ENCODE data around the gene IGLL1.
"Not testable (repeated sequence)": the region's sequence is repeated elsewhere in the genome, so short reads cannot be mapped to it uniquely, and the experiment has no call there.

Gene IGLL1

DNA sequence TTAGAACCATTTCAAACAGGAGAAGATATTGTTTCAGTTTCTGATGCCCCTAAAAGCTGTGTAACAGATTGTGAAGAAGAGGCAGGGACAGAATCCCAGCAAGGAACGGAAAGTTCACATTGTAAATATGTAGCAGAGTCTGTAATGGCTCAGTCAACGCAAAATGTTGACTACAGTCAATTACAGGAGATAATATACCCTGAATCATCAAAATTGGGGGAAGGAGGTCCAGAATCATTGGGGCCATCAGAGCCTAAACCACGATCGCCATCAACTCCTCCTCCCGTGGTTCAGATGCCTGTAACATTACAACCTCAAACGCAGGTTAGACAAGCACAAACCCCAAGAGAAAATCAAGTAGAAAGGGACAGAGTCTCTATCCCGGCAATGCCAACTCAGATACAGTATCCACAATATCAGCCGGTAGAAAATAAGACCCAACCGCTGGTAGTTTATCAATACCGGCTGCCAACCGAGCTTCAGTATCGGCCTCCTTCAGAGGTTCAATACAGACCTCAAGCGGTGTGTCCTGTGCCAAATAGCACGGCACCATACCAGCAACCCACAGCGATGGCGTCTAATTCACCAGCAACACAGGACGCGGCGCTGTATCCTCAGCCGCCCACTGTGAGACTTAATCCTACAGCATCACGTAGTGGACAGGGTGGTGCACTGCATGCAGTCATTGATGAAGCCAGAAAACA, 40.8 kb downstream of the IGLL1 start:
- DNase-seq = peak; percentile 93

DNA sequence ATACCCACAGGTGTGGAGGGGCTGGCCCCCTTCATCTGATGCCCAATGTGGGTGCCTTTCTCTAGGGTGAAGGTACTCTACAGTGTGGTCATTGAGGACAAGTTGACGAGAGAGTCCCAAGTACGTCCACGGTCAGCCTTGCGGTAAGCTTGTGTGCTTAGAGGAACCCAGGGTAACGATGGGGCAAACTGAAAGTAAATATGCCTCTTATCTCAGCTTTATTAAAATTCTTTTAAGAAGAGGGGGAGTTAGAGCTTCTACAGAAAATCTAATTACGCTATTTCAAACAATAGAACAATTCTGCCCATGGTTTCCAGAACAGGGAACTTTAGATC, 41.4 kb downstream of the IGLL1 start:
- DNase-seq = not testable (repeated sequence)

GRCh38 chr22:23537830-23538695, 42.0 kb downstream of the IGLL1 start:
- DNase-seq = not testable (repeated sequence)

DNA sequence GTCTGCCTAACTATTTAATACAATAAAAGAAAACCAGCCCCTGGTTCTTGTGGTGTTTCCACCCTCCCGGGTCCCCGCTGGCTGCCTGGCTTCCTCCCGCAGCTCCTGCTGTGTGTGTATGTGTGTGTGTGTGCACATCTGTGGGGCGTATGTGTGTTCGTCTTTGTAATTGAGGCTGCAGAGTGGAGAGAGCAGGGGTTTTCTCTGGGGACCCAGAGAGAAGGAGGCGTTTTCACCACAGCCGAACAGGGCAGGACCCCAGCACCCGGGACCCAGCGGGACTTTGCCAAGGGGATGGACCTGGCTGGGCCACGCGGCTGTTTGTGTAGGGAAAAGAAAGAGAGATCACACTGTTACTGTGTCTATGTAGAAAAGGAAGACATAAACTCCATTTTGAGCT, 42.7 kb downstream of the IGLL1 start:
- DNase-seq = peak; percentile 68

GRCh38 chr22:23536821-23537345, 43.2 kb downstream of the IGLL1 start:
- DNase-seq = no peak

GRCh38 chr22:23535790-23536661, 44.1 kb downstream of the IGLL1 start:
- not testable (repeated sequence) for DNase-seq

DNA sequence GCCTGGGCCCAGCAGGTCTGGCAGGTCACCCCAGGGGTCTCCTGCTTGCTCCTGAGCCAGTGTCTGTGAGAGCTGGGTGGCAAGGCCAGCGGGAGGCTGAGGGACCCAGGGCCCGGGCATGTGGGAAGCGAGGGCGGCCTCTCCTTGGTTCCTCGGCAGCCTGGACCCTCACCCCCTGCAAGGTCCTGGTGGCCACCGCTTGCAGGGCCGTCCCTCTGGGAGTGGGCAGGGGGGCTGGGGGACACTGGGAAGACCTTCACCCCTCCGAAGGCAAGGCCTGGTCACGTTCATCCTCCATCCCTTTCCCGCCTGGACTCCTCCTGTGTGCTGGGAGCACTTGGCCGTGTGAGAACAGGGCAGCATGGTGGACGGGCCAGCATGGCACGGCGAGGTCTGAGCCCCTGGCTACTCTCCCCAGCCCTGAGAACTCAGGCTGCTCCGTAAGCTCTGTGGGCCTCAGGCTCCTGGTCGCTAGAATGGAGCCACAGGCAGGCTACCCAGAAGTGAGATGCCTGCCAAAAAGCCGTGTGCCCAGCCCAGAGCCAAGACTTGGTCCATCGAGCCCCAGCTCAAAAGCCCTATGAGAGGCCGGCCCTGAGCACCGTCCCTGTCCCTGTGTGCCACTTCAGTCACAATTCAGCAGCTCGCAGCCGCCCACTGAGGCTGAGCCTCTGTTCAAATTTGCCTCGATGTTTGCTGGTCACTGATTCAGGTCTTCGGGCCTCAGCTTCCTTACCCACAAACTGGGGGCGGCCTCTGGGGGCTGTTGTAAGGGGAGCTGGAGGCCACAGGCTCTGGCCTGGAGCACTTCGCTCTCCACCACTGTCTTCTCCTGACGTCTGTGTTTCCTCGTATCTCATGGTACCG, 45.0 kb downstream of the IGLL1 start:
- no peak for DNase-seq

GRCh38 chr22:23534201-23534850, 45.8 kb downstream of the IGLL1 start:
- DNase-seq = no peak

- DNase-seq = no peak
Measured at GRCh38 chr22:23533771-23534191, 46.3 kb downstream of the IGLL1 start.

DNA sequence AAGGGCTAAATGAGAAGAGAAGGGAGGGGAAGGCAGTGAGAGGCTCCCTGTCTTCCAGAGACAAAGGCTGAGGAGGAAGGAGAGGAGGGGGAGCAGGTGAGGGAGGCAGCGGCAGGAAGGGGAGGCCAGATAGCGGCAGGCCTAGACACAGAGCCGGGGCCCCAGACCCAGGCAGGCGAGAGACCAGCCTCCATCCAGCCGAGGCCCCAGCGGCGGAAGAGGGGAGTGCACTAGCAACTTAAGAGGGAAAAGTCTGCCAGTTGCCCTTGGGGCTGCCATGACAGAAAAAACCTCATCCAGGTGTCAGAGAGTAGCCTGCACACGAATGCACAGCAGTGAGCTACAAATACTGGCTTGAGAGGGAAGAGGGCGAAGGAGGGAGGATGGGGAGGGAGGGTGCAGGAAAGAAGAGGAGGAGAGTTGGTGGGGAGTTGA, 46.7 kb downstream of the IGLL1 start:
- peak; percentile 85 for DNase-seq

DNA sequence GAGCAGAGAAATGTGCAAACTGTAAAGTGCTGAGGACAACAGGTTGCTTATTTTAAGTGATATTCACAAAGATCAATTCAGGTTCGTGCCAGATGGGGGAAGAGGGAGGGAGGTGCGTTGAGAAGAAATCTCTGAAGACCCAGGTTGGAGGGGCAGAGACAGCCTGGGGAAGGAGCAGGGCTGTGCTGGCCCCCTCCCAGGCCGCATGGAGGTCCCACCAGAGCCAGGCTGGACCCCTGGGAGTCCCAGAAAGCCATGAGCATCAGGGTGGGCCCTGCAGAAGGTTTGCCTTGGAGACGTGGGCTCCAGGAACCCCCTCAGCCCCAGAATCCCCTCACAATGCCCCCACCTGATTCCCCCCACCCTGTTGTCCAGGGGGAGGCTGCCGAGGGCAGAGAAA, 47.4 kb downstream of the IGLL1 start:
- no peak for DNase-seq

DNA sequence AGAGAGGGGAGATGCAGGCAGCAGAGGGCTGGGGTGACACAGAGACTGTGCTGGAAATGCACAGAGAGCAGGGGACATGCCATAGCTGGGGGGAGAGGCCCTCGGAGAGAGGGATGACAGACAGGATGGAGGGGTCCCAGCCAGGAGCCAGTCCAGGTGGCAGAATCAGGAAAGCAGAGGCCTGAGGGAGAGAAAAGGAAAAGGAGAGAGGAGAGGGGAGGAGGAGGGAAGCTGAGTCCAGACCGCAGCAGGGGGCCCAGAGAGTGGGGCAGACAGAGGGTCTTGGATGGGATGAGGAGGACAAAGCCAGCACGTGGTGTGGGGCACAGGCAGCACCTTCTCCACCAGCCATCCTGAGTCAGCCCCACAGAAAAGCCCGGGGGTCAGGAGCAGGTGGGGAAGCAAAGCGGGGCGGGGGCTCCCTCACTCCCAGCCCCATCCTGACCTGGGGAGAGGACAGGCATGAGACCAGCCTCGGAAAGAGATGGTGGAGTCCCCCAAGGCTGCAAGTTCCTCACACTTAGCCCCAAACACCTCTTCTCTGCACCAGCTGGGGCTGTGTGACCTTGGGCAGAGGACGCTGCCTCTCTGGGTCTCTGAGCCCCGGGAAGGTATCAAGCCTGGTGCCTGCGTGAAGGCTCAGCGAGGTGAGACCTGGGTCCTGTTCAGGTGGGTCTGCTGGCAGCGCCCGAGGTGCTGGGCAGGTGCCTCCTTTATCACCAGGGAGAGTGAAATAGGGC, 48.0 kb downstream of the IGLL1 start:
- DNase-seq = no peak

DNA sequence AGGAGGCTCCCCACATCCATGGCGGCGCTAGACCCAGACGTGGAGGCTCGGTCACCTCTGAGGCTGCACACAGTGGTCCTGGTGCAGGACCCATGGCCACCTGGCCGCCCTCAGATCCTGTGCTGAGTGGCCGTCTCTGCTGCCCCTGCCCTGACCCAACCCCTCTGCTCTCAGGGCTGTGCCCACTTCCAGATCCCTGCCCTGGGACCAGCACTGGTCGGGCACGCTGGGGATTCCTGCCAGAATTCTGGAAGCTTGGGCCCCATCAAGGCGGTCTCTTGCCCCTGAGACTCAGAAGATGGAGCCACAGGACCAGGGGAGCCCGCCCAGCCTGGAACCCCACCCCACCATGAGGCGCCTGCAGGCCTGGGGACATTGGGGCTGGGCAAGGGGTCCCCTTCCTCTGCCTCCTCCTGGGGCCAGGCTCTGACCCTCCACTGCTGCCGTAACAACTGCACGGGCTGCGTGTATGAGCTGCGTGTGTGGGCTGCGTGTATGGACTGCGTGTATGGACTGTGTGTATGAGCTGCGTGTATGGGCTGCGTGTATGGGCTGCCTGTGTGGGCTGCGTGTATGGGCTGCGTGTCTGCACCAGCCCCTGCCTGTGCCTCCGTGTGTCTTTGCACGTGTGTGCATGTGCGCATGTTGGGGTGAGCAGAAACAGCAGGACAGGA, 48.7 kb downstream of the IGLL1 start:
- no peak for DNase-seq

DNA sequence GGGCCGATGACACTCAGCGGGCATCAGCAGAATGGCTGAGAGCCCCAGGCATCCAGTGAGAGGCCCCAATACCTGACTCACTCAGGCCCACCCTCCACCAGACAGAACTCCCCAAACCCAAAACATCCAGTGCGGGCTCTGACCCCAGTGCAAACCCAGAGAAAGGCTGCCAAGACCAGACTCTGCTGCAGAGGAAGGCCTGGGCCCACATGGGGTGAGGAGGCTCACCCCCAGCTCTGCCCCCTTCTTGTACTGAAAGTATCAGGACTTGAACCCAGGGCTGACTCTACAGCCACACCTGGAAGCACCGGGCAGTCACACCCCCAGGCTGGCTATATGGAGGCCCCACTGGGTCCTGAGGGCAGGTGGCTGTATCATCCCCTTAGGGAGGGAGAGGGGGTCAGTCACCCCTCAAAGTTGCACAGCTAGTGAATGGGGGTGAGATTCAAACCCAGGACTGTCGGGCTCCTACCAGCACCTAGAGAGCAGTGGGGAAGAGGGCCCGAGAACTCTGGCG, 49.3 kb downstream of the IGLL1 start:
- no peak for DNase-seq

DNA sequence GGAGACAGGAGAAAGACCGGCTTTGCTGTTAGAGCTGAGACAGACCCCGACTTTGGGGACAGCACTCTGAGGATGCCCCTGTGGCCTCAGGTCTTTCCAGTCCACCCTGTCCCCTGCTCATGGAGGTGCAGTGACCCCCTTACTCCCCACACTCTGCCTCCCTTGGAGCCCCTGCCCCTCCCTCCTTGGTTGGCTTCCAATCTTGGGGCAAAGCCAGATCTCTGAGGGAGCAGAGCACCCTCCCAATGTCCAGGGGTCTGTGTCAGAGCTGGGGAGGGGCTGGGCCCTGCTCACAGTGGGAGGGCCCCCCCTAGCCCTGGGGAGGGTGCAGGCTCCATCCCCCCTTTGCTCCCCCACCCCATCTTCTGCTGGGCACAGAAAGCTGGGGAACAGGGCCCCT, 50.0 kb downstream of the IGLL1 start:
- DNase-seq = no peak

GRCh38 chr22:23529166-23530103, 50.7 kb downstream of the IGLL1 start:
- no peak for DNase-seq

- no peak for DNase-seq
Measured at GRCh38 chr22:23527971-23528740, 51.9 kb downstream of the IGLL1 start.
